ENCODE data around the gene BACH2.

- no peak for TF ChIP-seq POLR2A (IDR thresholded peaks at IDR 0.05)
- TF ChIP-seq CTCF (IDR thresholded peaks at IDR 0.05 in 4 of 5, conservative IDR thresholded peaks at IDR 0.05 in 1 of 5), result no peak
Measured at GRCh38 chr6:90065173-90065572, 231.5 kb downstream of the BACH2 start.
